Pancreas (tissue), 10 donors: ENCODE measurements around the gene POU6F1. TPM values are rescaled to one million over a fixed set of nuclear protein-coding genes. Genes with fewer than 3 reads are reported as not detected.
A peak's percentile ranks its signal among the peaks of the same experiment; 100 is the strongest.
"Not testable (repeated sequence)": the region's sequence is repeated elsewhere in the genome, so short reads cannot be mapped to it uniquely, and the experiment has no call there.

ENCODE experiments used
- ATAC-seq, 4 donors: fragments of 200-7000 bp; cut with Tn5 transposase; one replicate each; pipeline versions ENCODE4 v1.8.0 to v1.9.1; 2020; ENCODE audit warnings: mild to moderate bottlenecking in 4 of 4, moderate library complexity in 4 of 4
- DNase-seq, 6 donors: peaks; one replicate each; pipeline ENCODE4 v3.0.0-alpha.2; 2020
- FAIRE-seq: peaks from 2 replicates; lab custom pipeline; 2012; peaks lifted over from hg19 to GRCh38; lab: Jason Lieb, UNC
- H3K27ac ChIP-seq, 4 donors: fragments of 200-600 bp; sonication (generic); 1 replicate in 3 of 4; 2 replicates in 1 of 4; pipeline versions ENCODE4 v1.5.0 to v1.8.0; 2020
- H3K27me3 ChIP-seq, 4 donors: fragments of 200-600 bp; one replicate each; pipeline ENCODE4 v1.8.0; 2021
- H3K36me3 ChIP-seq, 3 donors: fragments of 200-600 bp; sonication (generic) in 1 of 3; one replicate each; pipeline versions ENCODE4 v1.5.0 to v1.8.0; 2020 to 2021
- H3K4me1 ChIP-seq, 3 donors: fragments of 200-600 bp; one replicate each; pipeline ENCODE4 v1.8.0; 2021
- H3K4me3 ChIP-seq, 4 donors: fragments of 200-600 bp; sonication (generic) in 2 of 4; one replicate each; pipeline versions ENCODE4 v1.5.0 to v1.8.0; 2020 to 2021
- H3K9me3 ChIP-seq, 4 donors: fragments of 200-600 bp; one replicate each; pipeline ENCODE4 v1.8.0; 2021
- CTCF ChIP-seq, 4 donors: fragments of 200-600 bp; sonication (generic) in 3 of 4; IDR thresholded peaks; one replicate each; pipeline versions ENCODE4 v1.5.0 to v1.8.0; 2021; ENCODE audit warnings: antibody characterized with exemption in 4 of 4
- WGBS, 2 donors: extraction: QIAGEN DNeasy Blood & Tissue Kit; methylation state at CpG; one replicate each; pipeline ENCODE4 v1.1.7; 2013; 5-methylcytosine and 5-hydroxymethylcytosine counted together
- intact Hi-C, 3 donors: fragments of 100-400 bp; cut with DNase I; formaldehyde crosslinking; loops; one replicate each; pipeline versions ENCODE4 v1.11.1 to v1.14.2; 2022
- polyA plus RNA-seq, 2 donors: library from polyadenylated mRNA; stranded (reverse); fragments of 200-250 nt; gene quantifications; one replicate each; pipeline ENCODE4 v1.2.3, GENCODE V29; 2013
- total RNA-seq, 6 donors: library from RNA; stranded (reverse); fragmentation: NEBNext Ultra II Directional in 4 of 6; extraction: Animal tissue kit (Norgen Biotek cat#: 25700) in 4 of 6; gene quantifications; one replicate each; pipeline versions ENCODE4 v1.2.1 to v1.2.4, GENCODE V29; 2021 to 2023
- donor health status: healthy with polysubstance abuse.
- donor health status: DM: no; HTN: no; CAD: no; lungs with moderate emphysema.
- donor health status: DM: no; HTN: no; CAD: no.
- donor health status: control.
- donor health status: control.
- donor health status: Bipolar disorder and iron deficiency.
- donor health status: DM: yes; HTN: yes; CAD: no.
- donor health status: DM: no; HTN: no; CAD: no.
- donor health status: DM: no; HTN: no; CAD: no.
- donor health status: DM: yes; HTN: yes; CAD: no.

Gene POU6F1
- total and polyA plus RNA-seq, 8 donors = 4.8 to 12.9 (median 7.3) TPM

GRCh38 chr12:51262758-51263177 lies 44.9 kb upstream of the POU6F1 start:
- TF ChIP-seq CTCF (IDR thresholded peaks at IDR 0.05) = peak in 3 of 4 donors; percentile 18 to 51 (median 40)
- intact Hi-C loops = no loop called here

GRCh38 chr12:51259600-51259999 lies 41.7 kb upstream of the POU6F1 start:
- 98 to 100% methylated on average over 1 of the region's 1 CpG for WGBS, 2 donors

More at GRCh38 chr12:51262758-51263177, 44.9 kb upstream of the POU6F1 start:
- Histone ChIP-seq H3K9me3 (no peaks in the 10 kb centered on the region), H3K27me3 (no peaks in the 10 kb centered on the region), H3K27ac (peak overlapping the region; percentile 50 to 73 (median 62)), H3K36me3 (no peaks in the 10 kb centered on the region), H3K4me3 (no peak overlapping the region), H3K4me1 (peaks cover 0 to 5% (median 0%) of the 10 kb centered on the region in 3 donors)
- FAIRE-seq (no peak), ATAC-seq (peak; percentile 95 to 98 (median 97)), DNase-seq (peak; percentile 76 to 89 (median 84))
- WGBS, 2 donors = 8 to 13% methylated on average over 7 of the region's 7 CpGs

GRCh38 chr12:51254536-51254935 lies 36.7 kb upstream of the POU6F1 start:
- ATAC-seq = no peak
- Histone ChIP-seq H3K27ac (no peak overlapping the region), H3K27me3 (no peaks in the 10 kb centered on the region), H3K9me3 (no peaks in the 10 kb centered on the region), H3K4me1 (no peaks in the 10 kb centered on the region), H3K36me3 (no peaks in the 10 kb centered on the region), H3K4me3 (no peak overlapping the region)
- intact Hi-C loops = no loop called here
- DNase-seq = no peak
- FAIRE-seq = no peak
- WGBS, 2 donors = 88 to 91% methylated on average over 4 of the region's 4 CpGs
- no peak for TF ChIP-seq CTCF (IDR thresholded peaks at IDR 0.05)

More at GRCh38 chr12:51259600-51259999, 41.7 kb upstream of the POU6F1 start:
- H3K27ac ChIP-seq, H3K27me3 ChIP-seq, ATAC-seq, H3K9me3 ChIP-seq, H3K4me1 ChIP-seq, H3K4me3 ChIP-seq, DNase-seq, intact Hi-C loops, H3K36me3 ChIP-seq, FAIRE-seq: not testable (repeated sequence)

- Histone ChIP-seq H3K9me3 (no peaks in the 10 kb centered on the region), H3K4me1 (no peaks in the 10 kb centered on the region), H3K27ac (no peak overlapping the region), H3K36me3 (no peaks in the 10 kb centered on the region), H3K4me3 (no peak overlapping the region), H3K27me3 (no peaks in the 10 kb centered on the region)
- intact Hi-C loops = no loop called here
- TF ChIP-seq CTCF (IDR thresholded peaks at IDR 0.05) = no peak
- ATAC-seq = no peak
- WGBS, 2 donors = 98 to 100% methylated on average over 1 of the region's 1 CpG
- FAIRE-seq = no peak
- DNase-seq = no peak
Measured at GRCh38 chr12:51253276-51253675, 35.4 kb upstream of the POU6F1 start.

GRCh38 chr12:51247523-51248206 lies 29.8 kb upstream of the POU6F1 start:
- peaks cover 0 to 6% (median 0%) of the 10 kb centered on the region in 3 donors for H3K4me1 ChIP-seq
- no peak for TF ChIP-seq CTCF (IDR thresholded peaks at IDR 0.05)
- DNase-seq (no peak), ATAC-seq (no peak), FAIRE-seq (no peak)
- no peak overlapping the region for H3K4me3 ChIP-seq
- 71 to 73% methylated on average over 14 of the region's 14 CpGs for WGBS, 2 donors
- intact Hi-C loops = no loop called here
- no peaks in the 10 kb centered on the region for H3K9me3 ChIP-seq
- H3K27ac ChIP-seq = no peak overlapping the region
- H3K36me3 ChIP-seq = peaks cover 0 to 4% (median 0%) of the 10 kb centered on the region in 3 donors
- no peaks in the 10 kb centered on the region for H3K27me3 ChIP-seq
